Measurements from ENCODE around the gene CD48. TPM values are rescaled to one million over a fixed set of nuclear protein-coding genes. Genes with fewer than 3 reads are reported as not detected.
A peak's percentile ranks its signal among the peaks of the same experiment; 100 is the strongest.
"Not testable (repeated sequence)": the region's sequence is repeated elsewhere in the genome, so short reads cannot be mapped to it uniquely, and the experiment has no call there.

CD48 gene
- total RNA-seq, 6 donors from 2014 or later, result 9.4 to 32.1 (median 16.3) TPM

- no peak for DNase-seq
- peaks cover 5 to 14% (median 8%) of the 10 kb centered on the region in 4 donors for H3K4me1 ChIP-seq
- H3K4me3 ChIP-seq, result no peak overlapping the region
- no peak for TF ChIP-seq POLR2A (IDR thresholded peaks at IDR 0.05)
- TF ChIP-seq POLR2AphosphoS5 (IDR thresholded peaks at IDR 0.05), result no peak
- H3K27me3 ChIP-seq, result no peaks in the 10 kb centered on the region
- no peak for ATAC-seq (ENCODE audit: low FRiP score in 2 of 2)
- no peaks in the 10 kb centered on the region for H3K36me3 ChIP-seq
- no peaks in the 10 kb centered on the region for H3K9me3 ChIP-seq
- H3K27ac ChIP-seq, result peak overlapping the region in 2 of 4 donors; percentile 25 to 52
- 66 to 69% methylated on average over 5 of the region's 5 CpGs for WGBS, 2 donors
These were observed 54.3 kb downstream of the CD48 start for GRCh38 chr1:160657250-160657781.

- peaks cover 9 to 20% (median 13%) of the 10 kb centered on the region in 4 donors for H3K4me1 ChIP-seq
- ATAC-seq (ENCODE audit: low FRiP score in 2 of 2) (no peak), DNase-seq (no peak)
- TF ChIP-seq, protein P1, sequence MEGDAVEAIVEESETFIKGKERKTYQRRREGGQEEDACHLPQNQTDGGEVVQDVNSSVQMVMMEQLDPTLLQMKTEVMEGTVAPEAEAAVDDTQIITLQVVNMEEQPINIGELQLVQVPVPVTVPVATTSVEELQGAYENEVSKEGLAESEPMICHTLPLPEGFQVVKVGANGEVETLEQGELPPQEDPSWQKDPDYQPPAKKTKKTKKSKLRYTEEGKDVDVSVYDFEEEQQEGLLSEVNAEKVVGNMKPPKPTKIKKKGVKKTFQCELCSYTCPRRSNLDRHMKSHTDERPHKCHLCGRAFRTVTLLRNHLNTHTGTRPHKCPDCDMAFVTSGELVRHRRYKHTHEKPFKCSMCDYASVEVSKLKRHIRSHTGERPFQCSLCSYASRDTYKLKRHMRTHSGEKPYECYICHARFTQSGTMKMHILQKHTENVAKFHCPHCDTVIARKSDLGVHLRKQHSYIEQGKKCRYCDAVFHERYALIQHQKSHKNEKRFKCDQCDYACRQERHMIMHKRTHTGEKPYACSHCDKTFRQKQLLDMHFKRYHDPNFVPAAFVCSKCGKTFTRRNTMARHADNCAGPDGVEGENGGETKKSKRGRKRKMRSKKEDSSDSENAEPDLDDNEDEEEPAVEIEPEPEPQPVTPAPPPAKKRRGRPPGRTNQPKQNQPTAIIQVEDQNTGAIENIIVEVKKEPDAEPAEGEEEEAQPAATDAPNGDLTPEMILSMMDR (IDR thresholded peaks at IDR 0.05), result no peak
- no peak for TF ChIP-seq EP300 (IDR thresholded peaks at IDR 0.05)
- TF ChIP-seq POLR2A (IDR thresholded peaks at IDR 0.05), result no peak
- no peak for TF ChIP-seq POLR2AphosphoS5 (IDR thresholded peaks at IDR 0.05)
- H3K9me3 ChIP-seq, result no peaks in the 10 kb centered on the region
- 86 to 90% methylated on average over 3 of the region's 3 CpGs for whole genome bisulfite sequencing, 2 donors
- H3K36me3 ChIP-seq, result no peaks in the 10 kb centered on the region
- no peak overlapping the region for H3K4me3 ChIP-seq
- no peak overlapping the region for H3K27ac ChIP-seq
- no peaks in the 10 kb centered on the region for H3K27me3 ChIP-seq
These were observed 54.9 kb downstream of the CD48 start for GRCh38 chr1:160656737-160657136.

DNA sequence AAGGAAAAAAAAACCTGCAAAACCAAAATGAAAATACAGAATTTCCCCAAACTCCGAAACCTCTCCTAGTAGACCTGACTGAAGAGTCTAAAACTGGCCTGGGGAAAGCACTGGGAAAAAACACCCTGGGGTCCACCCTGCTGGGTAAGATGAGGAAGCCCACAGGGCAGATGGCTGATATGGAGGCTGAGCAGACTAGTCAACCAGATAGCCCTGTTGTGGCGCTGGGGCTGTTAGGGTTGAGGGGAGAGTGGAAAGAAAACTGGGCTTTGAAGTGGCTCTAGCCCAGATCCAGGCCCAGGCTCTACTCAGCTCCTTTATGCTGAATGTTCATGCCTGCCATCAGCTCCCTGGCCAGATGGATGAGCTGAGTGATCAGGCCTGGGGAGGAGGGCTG, 58.0 kb downstream of the CD48 start:
- Histone ChIP-seq H3K27ac (no peak overlapping the region), H3K9me3 (no peaks in the 10 kb centered on the region), H3K4me1 (peaks cover 11 to 23% (median 18%) of the 10 kb centered on the region in 4 donors), H3K27me3 (no peaks in the 10 kb centered on the region), H3K36me3 (no peaks in the 10 kb centered on the region), H3K4me3 (no peak overlapping the region)
- no peak for TF ChIP-seq POLR2AphosphoS5 (IDR thresholded peaks at IDR 0.05)
- no peak for TF ChIP-seq POLR2A (IDR thresholded peaks at IDR 0.05)
- TF ChIP-seq EP300 (IDR thresholded peaks at IDR 0.05), result no peak
- TF ChIP-seq, protein P1 (IDR thresholded peaks at IDR 0.05), result no peak
- no peak for DNase-seq
- ATAC-seq (ENCODE audit: low FRiP score in 2 of 2), result peak in 1 of 2 donors; percentile 8
- WGBS, 2 donors, result 100% methylated on average over 2 of the region's 2 CpGs

DNA sequence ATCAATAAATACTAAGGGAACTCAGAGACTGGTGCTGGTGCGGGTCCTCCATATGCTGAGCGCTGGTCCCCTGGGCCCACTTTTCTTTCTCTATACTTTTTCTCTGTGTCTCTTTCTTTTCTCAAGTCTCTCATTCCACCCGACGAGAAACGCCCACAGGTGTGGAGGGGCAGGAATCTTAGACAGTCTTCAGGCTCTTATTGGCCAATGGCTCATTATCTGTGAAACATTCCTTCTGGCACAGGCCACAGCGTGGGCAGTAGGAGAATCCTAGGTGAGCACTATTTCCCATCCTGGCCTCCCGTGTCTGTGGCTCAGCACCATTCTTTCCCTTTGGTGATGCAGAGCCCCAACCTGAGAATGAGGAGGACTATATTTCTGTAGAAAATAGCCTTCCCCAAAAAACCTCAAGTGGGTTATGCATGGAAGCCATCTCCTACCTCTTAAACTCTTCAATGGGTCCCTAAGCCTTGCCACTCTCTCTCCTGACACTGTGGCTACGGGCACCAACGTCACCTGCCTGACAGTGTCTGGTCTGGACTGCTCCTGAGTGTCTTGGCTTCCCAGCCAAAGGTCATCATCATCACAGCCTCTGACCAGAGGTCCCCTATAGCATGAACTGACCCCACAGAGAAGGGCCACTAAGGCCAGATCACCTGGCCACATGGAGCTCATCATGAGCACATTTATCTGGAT, 58.5 kb downstream of the CD48 start:
- no peak for TF ChIP-seq POLR2A (IDR thresholded peaks at IDR 0.05)
- no peak for TF ChIP-seq EP300 (IDR thresholded peaks at IDR 0.05)
- no peak for TF ChIP-seq POLR2AphosphoS5 (IDR thresholded peaks at IDR 0.05)
- TF ChIP-seq, protein P1 (IDR thresholded peaks at IDR 0.05), result no peak
- ATAC-seq (ENCODE audit: low FRiP score in 2 of 2), result peak in 1 of 2 donors; percentile 49
- H3K27me3 ChIP-seq, result no peaks in the 10 kb centered on the region
- peaks cover 11 to 20% (median 16%) of the 10 kb centered on the region in 4 donors for H3K4me1 ChIP-seq
- WGBS, 2 donors, result 89 to 95% methylated on average over 9 of the region's 9 CpGs
- H3K9me3 ChIP-seq, result no peaks in the 10 kb centered on the region
- H3K4me3 ChIP-seq, result no peak overlapping the region
- DNase-seq, result no peak
- no peaks in the 10 kb centered on the region for H3K36me3 ChIP-seq
- no peak overlapping the region for H3K27ac ChIP-seq

GRCh38 chr1:160652065-160652641, 59.5 kb downstream of the CD48 start:
- peak overlapping the region in 1 of 4 donors; percentile 48 for H3K27ac ChIP-seq
- H3K36me3 ChIP-seq; ATAC-seq (ENCODE audit: low FRiP score in 2 of 2); H3K9me3 ChIP-seq; H3K4me3 ChIP-seq; H3K27me3 ChIP-seq; DNase-seq: not testable (repeated sequence)
- H3K4me1 ChIP-seq, result peaks cover 13 to 19% (median 16%) of the 10 kb centered on the region in 4 donors
- WGBS, 2 donors, result 40 to 49% methylated on average over 8 of the region's 8 CpGs

Measured in upper lobe of left lung (tissue), 6 donors.